ENCODE data around the gene TMEM229B.

TMEM229B gene

GRCh38 chr14:67426983-67427606, 61.4 kb downstream of the TMEM229B start:
- in situ Hi-C loops (cut with MboI; ENCODE audit: low sequenced_read_pairs) = no loop called here

GRCh38 chr14:67426161-67426560, 62.4 kb downstream of the TMEM229B start:
- in situ Hi-C loops (cut with MboI; ENCODE audit: low sequenced_read_pairs) = no loop called here

- in situ Hi-C loops (cut with MboI; ENCODE audit: low sequenced_read_pairs) = no loop called here
Measured at GRCh38 chr14:67425608-67426007, 62.9 kb downstream of the TMEM229B start.

GRCh38 chr14:67424539-67424938, 64.0 kb downstream of the TMEM229B start:
- in situ Hi-C loops (cut with MboI; ENCODE audit: low sequenced_read_pairs) = no loop called here

- in situ Hi-C loops (cut with MboI; ENCODE audit: low sequenced_read_pairs) = no loop called here
Measured at GRCh38 chr14:67423424-67423823, 65.1 kb downstream of the TMEM229B start.

GRCh38 chr14:67421356-67422224, 66.9 kb downstream of the TMEM229B start:
- in situ Hi-C loops (cut with MboI; ENCODE audit: low sequenced_read_pairs) = no loop called here
